HG02840 (cell line): ENCODE results near the gene MAP2.

ENCODE experiments used
- ATAC-seq: cut with Tn5 transposase; IDR thresholded peaks from one replicate; pipeline ENCODE4 v1.9.1; 2021; ENCODE audit warnings: mild to moderate bottlenecking, moderate library complexity, moderate number of reproducible peaks; ENCODE audit not compliant: unreplicated experiment, low FRiP score

MAP2 gene

GRCh38 chr2:209773377-209773776 lies 349.5 kb downstream of the MAP2 start:
- no peak for ATAC-seq
